B cell (primary cell): ENCODE measurements around the gene CENPM. TPM values are rescaled to one million over a fixed set of nuclear protein-coding genes. Genes with fewer than 3 reads are reported as not detected.

Experiments used
- ATAC-seq: fragments of 200-7000 bp; cut with Tn5 transposase; one replicate; pipeline ENCODE4 v1.10.0; 2021; ENCODE audit warnings: low read depth, mild to moderate bottlenecking, moderate number of reproducible peaks, moderate library complexity
- CTCF ChIA-PET: fragments of 350-600 bp; sonication (Branson Sonifier 250); formaldehyde crosslinking; loops from one replicate; lab custom pipeline; 2021; ENCODE audit warnings: antibody characterized with exemption, inconsistent platforms; lab: Charles Lee
- POLR2A ChIA-PET: fragments of 350-600 bp; sonication (Branson Sonifier 250); formaldehyde crosslinking; loops from one replicate; lab custom pipeline; 2021; ENCODE audit warnings: antibody characterized with exemption; lab: Charles Lee
- DNase-seq: peaks from one replicate; pipeline ENCODE4 v3.0.0; 2013
- H2AFZ ChIP-seq: 2 replicates; pipeline ENCODE4 v1.6.1; 2012; ENCODE audit warnings: mild to moderate bottlenecking, low read depth, low read length; ENCODE audit not compliant: insufficient read depth, poor library complexity, severe bottlenecking
- H3K27ac ChIP-seq, 2 donors: 1 replicate in 1 of 2; 2 replicates in 1 of 2; pipeline ENCODE4 v1.5.1; 2012 to 2013; ENCODE audit warnings: low read length in 2 of 2, mild to moderate bottlenecking in 2 of 2, moderate library complexity in 1 of 2
- H3K27me3 ChIP-seq, 4 experiments: fragments of 200-600 bp in 1 of 4; sonication (generic) in 1 of 4; replicated peaks in 1 of 4; 1 replicate in 2 of 4; 2 replicates in 2 of 4; pipeline versions ENCODE4 v1.6.1 to v1.7.0; 2013 to 2016; ENCODE audit warnings: low read length in 3 of 4, mild to moderate bottlenecking in 2 of 4, mixed read lengths in 1 of 4, moderate library complexity in 1 of 4; ENCODE audit not compliant: insufficient read depth in 4 of 4, control insufficient read depth in 3 of 4; ENCODE audit errors: control extremely low read depth in 1 of 4
- H3K36me3 ChIP-seq, 2 experiments: replicated peaks in 1 of 2; 1 replicate in 1 of 2; 2 replicates in 1 of 2; pipeline versions ENCODE4 v1.6.1 to v1.7.1; 2013; ENCODE audit warnings: low read length in 1 of 2; ENCODE audit not compliant: insufficient read depth in 2 of 2, control insufficient read depth in 1 of 2; ENCODE audit errors: control extremely low read depth in 1 of 2, extremely low read depth in 1 of 2
- H3K4me1 ChIP-seq, 2 donors: fragments of 200-600 bp in 1 of 2; sonication (generic) in 1 of 2; 1 replicate in 1 of 2; 2 replicates in 1 of 2; pipeline versions ENCODE4 v1.5.1 to v1.6.1; 2013 to 2017; ENCODE audit warnings: low read length in 2 of 2; ENCODE audit not compliant: control insufficient read depth in 2 of 2, insufficient read depth in 2 of 2
- H3K4me2 ChIP-seq: replicated peaks from 2 replicates; pipeline ENCODE3; 2012; ENCODE audit warnings: mild to moderate bottlenecking, low read depth, low read length; ENCODE audit not compliant: poor library complexity, severe bottlenecking
- H3K4me3 ChIP-seq, 5 experiments: fragments of 200-600 bp in 1 of 5; sonication (generic) in 1 of 5; 1 replicate in 3 of 5; 2 replicates in 2 of 5; pipeline versions ENCODE4 v1.5.1 to v1.7.0; 2011 to 2016; ENCODE audit warnings: low read length in 4 of 5, mild to moderate bottlenecking in 4 of 5, low read depth in 2 of 5, control low read depth in 1 of 5, moderate library complexity in 1 of 5; ENCODE audit not compliant: insufficient read depth in 1 of 5; ENCODE audit errors: control extremely low read depth in 1 of 5, extremely low read depth in 1 of 5
- H3K79me2 ChIP-seq: fragments of 200-600 bp; sonication (generic); one replicate; pipeline ENCODE4 v1.6.0; 2016; ENCODE audit warnings: low read length; ENCODE audit not compliant: control insufficient read depth, insufficient read depth
- H3K9ac ChIP-seq: fragments of 200-600 bp; sonication (generic); 2 replicates; pipeline ENCODE4 v1.6.1; 2017; ENCODE audit warnings: mild to moderate bottlenecking, low read length, moderate library complexity
- H3K9me3 ChIP-seq, 3 donors: one replicate each; pipeline versions ENCODE4 v1.6.1 to v1.7.1; 2013; ENCODE audit warnings: low read length in 2 of 3; ENCODE audit not compliant: control insufficient read depth in 2 of 3, insufficient read depth in 1 of 3; ENCODE audit errors: control extremely low read depth in 1 of 3
- H4K20me1 ChIP-seq: 2 replicates; pipeline ENCODE4 v1.6.0; 2012; ENCODE audit warnings: mild to moderate bottlenecking, low read length; ENCODE audit not compliant: insufficient read depth, control insufficient read depth, poor library complexity, severe bottlenecking
- H3K27ac Mint-ChIP-seq: one replicate; pipeline ENCODE4 v1.8.0; 2021; ENCODE audit warnings: mixed read lengths
- H3K27me3 Mint-ChIP-seq: one replicate; pipeline ENCODE4 v1.8.0; 2021; ENCODE audit warnings: mixed read lengths
- H3K4me1 Mint-ChIP-seq: one replicate; pipeline ENCODE4 v1.8.0; 2021; ENCODE audit warnings: mixed read lengths
- H3K4me3 Mint-ChIP-seq: one replicate; pipeline ENCODE4 v1.8.0; 2021; ENCODE audit warnings: mixed read lengths
- H3K9me3 Mint-ChIP-seq: one replicate; pipeline ENCODE4 v1.8.0; 2022; ENCODE audit warnings: mixed read lengths; ENCODE audit not compliant: insufficient read depth
- CTCF ChIP-seq: fragments of 200-600 bp; IDR thresholded peaks from one replicate; pipeline ENCODE4 v1.8.0; 2022; ENCODE audit warnings: antibody characterized with exemption, mild to moderate bottlenecking
- WGBS: methylation state at CpG from one replicate; pipeline ENCODE4 v1.1.5; 2013; ENCODE audit warnings: missing lambda C conversion rate; ENCODE audit not compliant: insufficient coverage; 5-methylcytosine and 5-hydroxymethylcytosine counted together
- intact Hi-C: fragments of 100-400 bp; cut with micrococcal nuclease; formaldehyde crosslinking; loops from one replicate; pipeline ENCODE4 v1.10.0; 2022
- polyA plus RNA-seq: library from polyadenylated mRNA; depleted of rRNA; stranded (reverse); fragments of >200 nt; gene quantifications from 2 replicates; pipeline ENCODE4 v1.2.3, GENCODE V29; 2012
- total RNA-seq, 2 donors: library from RNA; stranded (reverse); fragments of 120-200 nt in 1 of 2; gene quantifications; 1 replicate in 1 of 2; 2 replicates in 1 of 2; pipeline versions ENCODE4 v1.2.3 to v1.2.4, GENCODE V29; 2013 to 2022

The CENPM gene
- total and polyA plus RNA-seq, 2 donors (not counting 1 experiment from before 2014, with no cell fraction given) = 30.7 to 43.8 TPM

DNA sequence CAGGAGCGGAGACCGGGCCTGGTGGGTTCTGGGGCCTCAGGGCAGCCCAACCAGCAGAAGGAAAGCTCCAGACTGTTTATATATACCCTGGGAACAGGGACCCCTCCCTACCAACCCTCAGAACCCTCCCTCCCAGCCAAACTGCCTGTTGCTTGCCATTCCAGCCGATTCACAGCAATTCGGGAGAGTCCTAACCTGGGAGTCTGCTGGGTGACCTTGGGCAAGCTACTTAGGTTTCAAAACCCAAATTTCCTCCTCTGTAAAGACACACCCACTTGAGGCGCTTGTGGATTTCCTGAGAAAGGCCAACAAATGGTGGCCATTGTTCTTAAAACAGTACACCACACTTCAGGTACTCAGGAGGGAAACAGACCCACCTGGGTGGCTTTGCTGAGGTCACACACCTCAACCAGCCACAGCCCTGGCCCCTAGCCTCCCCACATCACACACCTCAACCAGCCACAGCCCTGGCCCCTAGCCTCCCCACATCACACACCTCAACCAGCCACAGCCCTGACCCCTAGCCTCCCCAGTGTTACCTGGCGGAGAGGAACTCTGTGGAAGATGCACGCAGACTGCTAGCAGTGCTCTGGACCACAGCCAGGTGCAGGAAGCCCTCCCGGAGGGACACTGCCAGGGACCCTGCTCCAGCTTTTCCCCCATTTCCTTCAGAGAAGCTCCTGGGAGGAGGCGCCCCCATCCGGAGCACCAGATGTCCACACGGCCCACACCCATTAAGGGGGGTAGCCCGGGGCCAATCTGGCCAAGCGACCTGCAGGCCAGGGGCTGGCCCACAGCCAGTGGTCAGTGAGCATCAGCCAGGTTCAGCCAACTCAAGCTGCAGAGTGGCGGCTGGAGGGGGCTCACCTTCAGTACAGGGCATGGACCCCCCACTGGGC lies 38.3 kb downstream of the CENPM start:
- no peaks in the 10 kb centered on the region for H3K9me3 Mint-ChIP-seq
- peaks cover 6% of the 10 kb centered on the region for H3K79me2 ChIP-seq
- peaks cover 0 to 38% (median 20%) of the 10 kb centered on the region in 4 experiments for H3K27me3 ChIP-seq
- peak overlapping the region; percentile 98 for H3K4me2 ChIP-seq
- DNase-seq (peak; percentile 53), ATAC-seq (peak; percentile 8)
- peaks cover 0 to 28% of the 10 kb centered on the region in 2 experiments for H3K36me3 ChIP-seq
- H3K27me3 Mint-ChIP-seq = peaks cover 9% of the 10 kb centered on the region
- H3K4me1 ChIP-seq = peaks cover 54 to 55% of the 10 kb centered on the region in 2 donors
- CTCF ChIA-PET = interaction anchor here (0.8 to 4.2 kb wide), 10 partner anchors 11 to 211 kb away, joined by 3 to 16 read pairs (median 5); partner anchors contain the start of gene TNFRSF13C
- peaks cover 47% of the 10 kb centered on the region for H3K4me1 Mint-ChIP-seq
- peak overlapping the region; percentile 93 for H3K27ac Mint-ChIP-seq
- intact Hi-C loops = loop anchor here (5.0 kb wide), 1 partner anchor 34 kb away; no protein-coding TSS in a partner anchor
- no peak overlapping the region for H3K9ac ChIP-seq
- no peak for TF ChIP-seq CTCF
- H3K9me3 ChIP-seq = peaks cover 0 to 5% (median 0%) of the 10 kb centered on the region in 3 donors
- H3K4me3 Mint-ChIP-seq = peak overlapping the region; percentile 79
- no peak overlapping the region for H3K4me3 ChIP-seq
- WGBS = 73% methylated on average over 14 of the region's 14 CpGs
- POLR2A ChIA-PET = interaction anchor here (0.6 to 5.0 kb wide), 14 partner anchors 9 to 219 kb away, joined by 3 to 32 read pairs (median 6); partner anchors contain the start of genes SREBF2 and TNFRSF13C
- peak overlapping the region; percentile 22 to 38 for H3K27ac ChIP-seq
- H4K20me1 ChIP-seq = peaks cover 30% of the 10 kb centered on the region
- H2AFZ ChIP-seq = no peak overlapping the region
